Endothelial cell (in vitro differentiated cells): ENCODE data around the gene TMEM179. TPM values are rescaled to one million over a fixed set of nuclear protein-coding genes. Genes with fewer than 3 reads are reported as not detected.

Experiments used
- DNase-seq: peaks from one replicate; pipeline ENCODE4 v3.0.0; 2021; ENCODE audit warnings: low spot score
- H3K27ac Mint-ChIP-seq: one replicate; pipeline ENCODE4 v1.8.0; 2021; ENCODE audit warnings: mixed read lengths, inconsistent platforms; ENCODE audit not compliant: unreplicated experiment
- H3K27me3 Mint-ChIP-seq: one replicate; pipeline ENCODE4 v1.8.0; 2021; ENCODE audit warnings: mild to moderate bottlenecking, moderate library complexity, mixed read lengths, inconsistent platforms; ENCODE audit not compliant: unreplicated experiment
- H3K36me3 Mint-ChIP-seq: one replicate; pipeline ENCODE4 v1.8.0; 2021; ENCODE audit warnings: mild to moderate bottlenecking, low read depth, mixed read lengths, inconsistent platforms; ENCODE audit not compliant: unreplicated experiment
- H3K4me1 Mint-ChIP-seq: one replicate; pipeline ENCODE4 v1.8.0; 2021; ENCODE audit warnings: mild to moderate bottlenecking, mixed read lengths, inconsistent platforms; ENCODE audit not compliant: unreplicated experiment
- H3K4me3 Mint-ChIP-seq: one replicate; pipeline ENCODE4 v1.8.0; 2021; ENCODE audit warnings: mild to moderate bottlenecking, mixed read lengths, inconsistent platforms; ENCODE audit not compliant: unreplicated experiment
- H3K9me3 Mint-ChIP-seq: one replicate; pipeline ENCODE4 v1.8.0; 2021; ENCODE audit warnings: mixed read lengths, inconsistent platforms; ENCODE audit not compliant: unreplicated experiment
- total RNA-seq: library from RNA; stranded (reverse); fragmentation: NEBNext Ultra II Directional; extraction: Animal tissue kit (Norgen Biotek cat#: 25700); gene quantifications from one replicate; pipeline ENCODE4 v1.2.1, GENCODE V29; 2021; ENCODE audit not compliant: unreplicated experiment
- TF ChIP-seq, protein P1 (sequence below): fragments of 200-600 bp; sonication (generic); IDR thresholded peaks from one replicate; pipeline ENCODE4 v1.5.0; 2021; ENCODE audit warnings: antibody characterized with exemption; ENCODE audit not compliant: unreplicated experiment

The TMEM179 gene
- total RNA-seq, 1 donor from 2014 or later: 0.54 TPM

GRCh38 chr14:104552738-104553125, 51.8 kb downstream of the TMEM179 start:
- no peak overlapping the region for H3K27ac Mint-ChIP-seq
- H3K36me3 Mint-ChIP-seq: no peaks in the 10 kb centered on the region
- H3K4me3 Mint-ChIP-seq: no peak overlapping the region
- TF ChIP-seq, protein P1, sequence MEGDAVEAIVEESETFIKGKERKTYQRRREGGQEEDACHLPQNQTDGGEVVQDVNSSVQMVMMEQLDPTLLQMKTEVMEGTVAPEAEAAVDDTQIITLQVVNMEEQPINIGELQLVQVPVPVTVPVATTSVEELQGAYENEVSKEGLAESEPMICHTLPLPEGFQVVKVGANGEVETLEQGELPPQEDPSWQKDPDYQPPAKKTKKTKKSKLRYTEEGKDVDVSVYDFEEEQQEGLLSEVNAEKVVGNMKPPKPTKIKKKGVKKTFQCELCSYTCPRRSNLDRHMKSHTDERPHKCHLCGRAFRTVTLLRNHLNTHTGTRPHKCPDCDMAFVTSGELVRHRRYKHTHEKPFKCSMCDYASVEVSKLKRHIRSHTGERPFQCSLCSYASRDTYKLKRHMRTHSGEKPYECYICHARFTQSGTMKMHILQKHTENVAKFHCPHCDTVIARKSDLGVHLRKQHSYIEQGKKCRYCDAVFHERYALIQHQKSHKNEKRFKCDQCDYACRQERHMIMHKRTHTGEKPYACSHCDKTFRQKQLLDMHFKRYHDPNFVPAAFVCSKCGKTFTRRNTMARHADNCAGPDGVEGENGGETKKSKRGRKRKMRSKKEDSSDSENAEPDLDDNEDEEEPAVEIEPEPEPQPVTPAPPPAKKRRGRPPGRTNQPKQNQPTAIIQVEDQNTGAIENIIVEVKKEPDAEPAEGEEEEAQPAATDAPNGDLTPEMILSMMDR: no peak
- H3K27me3 Mint-ChIP-seq: peaks cover 9% of the 10 kb centered on the region
- no peaks in the 10 kb centered on the region for H3K4me1 Mint-ChIP-seq
- no peaks in the 10 kb centered on the region for H3K9me3 Mint-ChIP-seq
- DNase-seq: no peak

DNA sequence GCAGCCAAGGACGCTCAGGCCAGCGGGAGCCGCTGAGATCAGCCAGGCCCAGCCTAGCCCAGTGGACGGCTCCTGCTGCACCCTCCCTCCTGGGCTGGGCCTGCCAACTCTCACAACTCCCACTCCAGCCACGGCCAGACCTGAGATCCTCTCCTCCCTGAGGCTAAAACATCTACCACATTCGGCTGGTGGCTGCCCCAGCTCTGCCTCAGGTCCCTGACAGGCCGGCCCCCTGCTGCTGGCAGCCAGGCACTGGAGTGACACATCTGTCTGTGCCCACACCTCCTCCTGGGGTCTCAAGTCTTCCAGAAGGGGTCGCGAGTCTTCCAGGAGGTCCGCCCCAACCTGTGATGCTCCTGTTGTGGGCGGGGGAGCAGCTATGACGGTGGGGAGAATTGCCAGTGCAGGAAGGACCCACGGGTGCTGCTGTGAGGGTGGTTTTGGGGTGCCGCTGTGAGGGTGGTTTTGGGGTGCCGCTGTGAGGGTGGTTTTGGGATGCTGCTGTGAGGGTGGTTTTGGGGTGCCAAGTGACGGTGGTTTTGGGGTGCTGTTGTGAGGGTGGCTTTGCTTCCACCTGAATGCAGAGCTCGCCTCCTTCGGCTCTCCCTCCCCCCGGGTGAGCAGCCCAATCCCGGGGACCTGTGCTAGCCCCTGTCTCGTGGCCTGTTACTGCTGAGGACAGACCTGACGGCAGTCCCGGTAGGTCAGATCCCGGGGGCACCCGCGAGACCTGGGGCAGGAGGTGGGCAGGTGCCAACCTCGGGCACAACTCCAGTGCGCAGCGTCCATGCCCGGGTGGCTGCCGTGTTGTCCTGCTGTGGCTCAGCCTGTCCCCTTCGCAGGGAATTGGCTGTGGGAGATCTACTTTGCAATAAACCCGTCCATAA, 52.5 kb downstream of the TMEM179 start:
- Mint-ChIP-seq H3K27ac (no peak overlapping the region), H3K4me1 (no peaks in the 10 kb centered on the region), H3K9me3 (no peaks in the 10 kb centered on the region), H3K4me3 (no peak overlapping the region), H3K36me3 (no peaks in the 10 kb centered on the region), H3K27me3 (peaks cover 7% of the 10 kb centered on the region)
- DNase-seq: peak; percentile 3
- TF ChIP-seq, protein P1: no peak

GRCh38 chr14:104550861-104551728, 53.5 kb downstream of the TMEM179 start:
- Mint-ChIP-seq H3K27ac (no peak overlapping the region), H3K27me3 (peaks cover 7% of the 10 kb centered on the region), H3K4me3 (no peak overlapping the region), H3K36me3 (no peaks in the 10 kb centered on the region), H3K4me1 (no peaks in the 10 kb centered on the region), H3K9me3 (no peaks in the 10 kb centered on the region)
- TF ChIP-seq, protein P1: no peak
- DNase-seq: no peak

GRCh38 chr14:104550340-104550860, 54.2 kb downstream of the TMEM179 start:
- H3K4me1 Mint-ChIP-seq: no peaks in the 10 kb centered on the region

More at GRCh38 chr14:104550340-104550860, 54.2 kb downstream of the TMEM179 start:
- H3K4me3 Mint-ChIP-seq: no peak overlapping the region
- no peak for DNase-seq
- H3K9me3 Mint-ChIP-seq: no peaks in the 10 kb centered on the region
- H3K27me3 Mint-ChIP-seq: peaks cover 7% of the 10 kb centered on the region
- H3K36me3 Mint-ChIP-seq: no peaks in the 10 kb centered on the region
- H3K27ac Mint-ChIP-seq: no peak overlapping the region
- TF ChIP-seq, protein P1: no peak
